AG09309 (cell line): ENCODE data around the gene CDC26.

Experiments
- DNase-seq: peaks from one replicate; pipeline ENCODE4 v3.0.0-alpha.2; 2010; ENCODE audit warnings: low read depth
- H3K4me3 ChIP-seq: 2 replicates; pipeline ENCODE4 v1.5.1; 2011; ENCODE audit warnings: mild to moderate bottlenecking, low read depth, low read length, moderate library complexity; ENCODE audit not compliant: control insufficient read depth
- TF ChIP-seq, protein P1 (sequence below): IDR thresholded peaks from 2 replicates; pipeline ENCODE4 v1.5.1; 2011; ENCODE audit warnings: mild to moderate bottlenecking, low read depth, low read length, inconsistent platforms; ENCODE audit not compliant: insufficient read depth, control insufficient read depth; ENCODE audit errors: missing control alignments

Gene CDC26

DNA sequence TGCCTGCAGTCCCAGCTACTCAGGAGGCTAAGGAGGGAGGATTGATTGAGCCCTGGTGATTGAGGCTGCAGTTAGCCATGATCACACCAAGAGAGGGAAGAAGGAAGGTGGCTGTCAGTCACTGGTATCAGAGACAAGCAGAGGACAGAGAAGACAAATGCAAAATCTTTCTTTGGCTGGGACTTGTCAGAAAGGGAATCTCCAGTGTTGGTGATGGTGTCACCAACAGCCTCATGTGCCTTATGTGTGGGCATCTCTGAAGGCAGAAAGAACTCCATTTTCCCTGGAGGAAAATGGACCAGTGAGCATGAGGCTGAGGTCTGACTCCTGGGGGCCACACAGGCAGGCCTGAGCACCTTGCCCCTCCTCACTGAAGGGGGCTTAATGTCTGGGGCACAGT is 39.9 kb upstream of the CDC26 start:
- DNase-seq, result no peak
- TF ChIP-seq, protein P1, sequence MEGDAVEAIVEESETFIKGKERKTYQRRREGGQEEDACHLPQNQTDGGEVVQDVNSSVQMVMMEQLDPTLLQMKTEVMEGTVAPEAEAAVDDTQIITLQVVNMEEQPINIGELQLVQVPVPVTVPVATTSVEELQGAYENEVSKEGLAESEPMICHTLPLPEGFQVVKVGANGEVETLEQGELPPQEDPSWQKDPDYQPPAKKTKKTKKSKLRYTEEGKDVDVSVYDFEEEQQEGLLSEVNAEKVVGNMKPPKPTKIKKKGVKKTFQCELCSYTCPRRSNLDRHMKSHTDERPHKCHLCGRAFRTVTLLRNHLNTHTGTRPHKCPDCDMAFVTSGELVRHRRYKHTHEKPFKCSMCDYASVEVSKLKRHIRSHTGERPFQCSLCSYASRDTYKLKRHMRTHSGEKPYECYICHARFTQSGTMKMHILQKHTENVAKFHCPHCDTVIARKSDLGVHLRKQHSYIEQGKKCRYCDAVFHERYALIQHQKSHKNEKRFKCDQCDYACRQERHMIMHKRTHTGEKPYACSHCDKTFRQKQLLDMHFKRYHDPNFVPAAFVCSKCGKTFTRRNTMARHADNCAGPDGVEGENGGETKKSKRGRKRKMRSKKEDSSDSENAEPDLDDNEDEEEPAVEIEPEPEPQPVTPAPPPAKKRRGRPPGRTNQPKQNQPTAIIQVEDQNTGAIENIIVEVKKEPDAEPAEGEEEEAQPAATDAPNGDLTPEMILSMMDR, result no peak
- H3K4me3 ChIP-seq, result no peak overlapping the region

DNA sequence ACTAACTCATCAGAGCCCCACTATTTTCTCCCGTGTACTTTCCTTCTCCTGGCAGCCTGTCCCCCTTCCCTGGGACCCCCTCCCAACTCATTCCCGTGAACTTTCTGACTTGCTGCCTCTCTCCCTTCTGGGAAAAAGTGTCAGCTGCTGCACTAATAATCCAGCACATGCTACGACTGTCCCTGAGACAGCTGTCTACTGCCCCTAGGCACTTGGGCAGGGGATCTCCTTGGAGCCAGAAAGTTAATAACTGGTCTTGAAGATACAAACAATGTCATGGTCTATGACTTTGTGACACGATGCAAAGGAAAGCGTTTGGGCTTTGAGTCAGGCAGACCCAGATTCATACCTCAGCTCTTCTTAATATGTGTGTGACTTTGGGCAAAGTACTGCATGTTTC is 37.9 kb upstream of the CDC26 start:
- DNase-seq, result no peak
- H3K4me3 ChIP-seq, result no peak overlapping the region
- TF ChIP-seq, protein P1, result no peak

DNA sequence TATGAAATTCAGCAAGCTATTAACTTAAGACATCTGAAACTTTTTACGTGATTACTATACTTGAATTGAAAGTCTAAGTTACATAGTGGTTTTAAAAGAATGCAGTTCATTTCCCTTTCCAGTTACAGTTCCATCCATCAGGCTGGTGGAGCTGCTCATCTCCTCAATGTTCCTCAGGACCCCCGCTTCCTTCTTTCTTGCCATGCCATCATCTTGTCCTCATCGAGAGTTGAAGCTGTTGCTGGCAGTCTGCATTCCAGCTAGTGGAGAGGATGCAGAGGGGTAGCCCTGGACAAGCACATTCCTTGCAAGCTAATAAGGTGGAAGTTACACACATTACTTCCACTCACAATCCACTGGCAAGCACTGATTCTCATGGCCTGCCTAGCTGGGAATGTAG is 36.6 kb upstream of the CDC26 start:
- no peak overlapping the region for H3K4me3 ChIP-seq
- DNase-seq, result peak; percentile 23
- TF ChIP-seq, protein P1, result no peak

DNA sequence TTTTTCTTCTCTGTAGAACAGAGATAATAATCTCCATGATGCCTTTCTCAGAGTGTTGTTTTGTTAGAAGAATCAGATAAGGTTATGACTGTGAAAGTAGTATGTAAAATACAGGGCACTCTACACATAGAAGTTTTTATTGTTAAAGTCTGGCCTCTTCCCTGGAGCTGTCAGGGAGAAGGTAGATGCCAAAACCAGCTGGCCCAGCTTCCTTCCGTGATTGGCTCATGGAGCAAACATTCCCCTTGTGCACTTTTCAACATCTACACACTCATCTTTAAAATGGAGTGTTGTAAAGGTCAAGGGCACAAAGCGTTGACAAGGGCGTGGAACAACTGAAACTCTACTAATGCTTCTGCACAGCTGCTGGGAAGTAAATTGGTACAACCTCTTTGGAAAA is 35.2 kb upstream of the CDC26 start:
- no peak overlapping the region for H3K4me3 ChIP-seq
- no peak for DNase-seq
- TF ChIP-seq, protein P1, result no peak

DNA sequence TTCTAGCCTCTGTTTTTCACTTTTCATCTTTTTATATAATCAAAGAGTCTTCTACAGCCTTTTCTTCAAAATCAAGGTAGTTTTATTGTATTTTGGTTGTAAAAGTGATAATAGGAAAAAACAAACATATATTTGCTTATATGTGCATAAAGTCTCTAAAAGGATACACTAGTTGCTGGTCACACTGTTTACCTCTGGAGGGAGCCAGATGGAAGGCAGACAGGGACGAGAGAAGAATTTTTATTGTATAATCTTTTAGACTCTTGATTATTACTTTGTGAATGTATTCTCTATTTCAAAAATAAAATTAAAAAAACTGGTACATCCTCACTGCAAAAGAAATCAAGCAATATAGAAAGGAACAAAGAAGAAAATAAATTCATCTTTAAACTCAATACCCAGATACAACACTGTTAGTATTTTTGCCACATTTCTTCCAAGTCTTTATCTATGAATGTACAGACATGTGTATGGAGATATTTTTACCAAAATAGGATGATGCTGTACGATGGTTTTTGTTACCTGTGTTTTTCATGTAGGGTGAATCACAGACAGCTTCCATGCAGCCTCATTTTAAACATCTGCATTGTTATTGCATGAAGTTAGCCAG is 33.9 kb upstream of the CDC26 start:
- no peak for DNase-seq
- TF ChIP-seq, protein P1, result peak; percentile 76
- H3K4me3 ChIP-seq, result no peak overlapping the region

DNA sequence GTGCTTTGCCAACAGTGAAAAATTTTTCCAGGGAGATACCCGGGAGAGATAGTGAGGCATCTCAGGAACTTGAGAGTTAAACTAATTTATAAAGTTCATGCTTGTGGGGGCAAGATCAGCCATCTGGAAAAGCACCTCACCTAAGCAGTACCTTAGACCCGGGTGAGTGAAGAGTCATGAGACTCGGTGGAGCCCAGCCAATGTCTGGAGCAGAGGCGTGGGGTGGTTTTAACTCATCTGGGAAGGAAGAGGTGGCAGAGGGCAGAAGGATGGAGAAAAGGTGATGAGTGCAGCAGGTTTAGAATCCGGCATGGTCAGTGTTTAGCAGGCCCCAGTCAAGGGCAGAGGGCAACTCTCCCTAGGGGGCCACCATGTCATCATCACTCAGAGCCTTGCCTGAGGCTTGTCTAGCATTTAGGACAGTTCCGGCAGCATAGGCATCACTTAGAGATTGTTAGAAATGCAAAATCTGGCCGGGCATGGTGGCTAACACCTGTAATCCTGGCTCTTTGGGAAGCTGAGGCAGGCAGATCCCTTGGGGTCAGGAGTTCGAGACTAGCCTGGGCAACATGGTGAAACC is 32.1 kb upstream of the CDC26 start:
- no peak for DNase-seq
- no peak overlapping the region for H3K4me3 ChIP-seq
- TF ChIP-seq, protein P1, result no peak

DNA sequence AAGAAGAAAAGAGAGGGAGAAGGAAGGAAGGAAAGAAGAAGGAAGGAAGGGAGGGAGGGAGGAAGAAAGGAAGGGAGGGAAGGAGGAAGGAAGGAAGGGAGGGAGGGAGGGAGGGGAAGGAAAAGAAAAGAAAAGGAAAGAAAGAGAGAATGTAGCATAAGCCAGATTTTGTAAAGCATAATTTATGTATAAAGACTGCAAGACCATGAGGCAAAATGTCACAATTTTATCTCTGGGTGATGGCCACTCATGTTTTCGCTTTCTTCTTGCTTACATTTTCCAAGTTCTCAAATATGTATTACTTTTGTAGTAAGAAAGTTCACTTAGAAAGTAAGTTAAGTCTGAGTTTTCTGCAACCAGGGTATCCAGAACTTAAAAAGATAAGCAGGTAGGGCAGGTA is 31.2 kb upstream of the CDC26 start:
- DNase-seq, result no peak
- TF ChIP-seq, protein P1, result no peak
- no peak overlapping the region for H3K4me3 ChIP-seq
